Gastroesophageal sphincter (tissue), 4 donors: ENCODE data around the gene HOXA10. TPM values are rescaled to one million over a fixed set of nuclear protein-coding genes. Genes with fewer than 3 reads are reported as not detected.

Experiments
- ATAC-seq: fragments of 150-250 bp; one replicate; pipeline ENCODE4 v1.9.1; 2016; ENCODE audit warnings: mild to moderate bottlenecking, moderate library complexity
- H3K27ac ChIP-seq, 4 donors: fragments of 200-600 bp; sonication (generic) in 3 of 4; 1 replicate in 3 of 4; 2 replicates in 1 of 4; pipeline ENCODE4 v1.5.1; 2016 to 2019
- H3K27me3 ChIP-seq: fragments of 200-600 bp; sonication (generic); one replicate; pipeline ENCODE4 v1.5.1; 2019
- H3K36me3 ChIP-seq, 2 donors: fragments of 200-600 bp; sonication (generic); one replicate each; pipeline ENCODE4 v1.5.1; 2019; ENCODE audit warnings: control low read depth in 1 of 2
- H3K4me1 ChIP-seq, 3 donors: fragments of 200-600 bp; sonication (generic); 1 replicate in 2 of 3; 2 replicates in 1 of 3; pipeline ENCODE4 v1.5.1; 2016 to 2019; ENCODE audit warnings: control low read depth in 2 of 3
- H3K4me3 ChIP-seq, 2 donors: fragments of 200-600 bp; sonication (generic); one replicate each; pipeline ENCODE4 v1.5.1; 2019; ENCODE audit warnings: mild to moderate bottlenecking in 1 of 2, moderate library complexity in 1 of 2
- H3K9me3 ChIP-seq, 3 donors: fragments of 200-600 bp; sonication (generic); one replicate each; pipeline ENCODE4 v1.5.1; 2017 to 2019; ENCODE audit warnings: control low read depth in 2 of 3
- EP300 ChIP-seq: sonication (generic); formaldehyde crosslinking; IDR thresholded peaks from one replicate; pipeline ENCODE4 v1.6.1; 2017; ENCODE audit warnings: antibody characterized with exemption, mild to moderate bottlenecking
- POLR2A ChIP-seq, 2 donors: fragments of 450-650 bp; IDR thresholded peaks; one replicate each; pipeline ENCODE4 v1.6.1; 2017; ENCODE audit warnings: antibody characterized with exemption in 2 of 2, mild to moderate bottlenecking in 2 of 2, moderate library complexity in 1 of 2
- POLR2AphosphoS5 ChIP-seq: sonication (generic); formaldehyde crosslinking; IDR thresholded peaks from one replicate; pipeline ENCODE4 v1.6.1; 2017; ENCODE audit warnings: antibody characterized with exemption
- WGBS, 2 donors: methylation state at CpG; one replicate each; pipeline ENCODE4 v1.1.5; 2018; ENCODE audit warnings: low coverage in 1 of 2; 5-methylcytosine and 5-hydroxymethylcytosine counted together
- total RNA-seq, 4 donors: library from RNA; depleted of rRNA; stranded (reverse); fragments of >200 nt; gene quantifications; one replicate each; pipeline ENCODE4 v1.1.0, GENCODE V29; 2016
- TF ChIP-seq, protein P1 (sequence below), 4 experiments: fragments of 200-600 bp in 2 of 4; fragments of 450-650 bp in 2 of 4; sonication (generic) in 1 of 4; IDR thresholded peaks; one replicate each; pipeline ENCODE4 v1.5.1; 2017 to 2019; ENCODE audit warnings: antibody characterized with exemption in 4 of 4, mild to moderate bottlenecking in 2 of 4, moderate library complexity in 2 of 4

The HOXA10 gene
- total RNA-seq, 4 donors from 2014 or later = 0.67 TPM; not detected in 3

DNA sequence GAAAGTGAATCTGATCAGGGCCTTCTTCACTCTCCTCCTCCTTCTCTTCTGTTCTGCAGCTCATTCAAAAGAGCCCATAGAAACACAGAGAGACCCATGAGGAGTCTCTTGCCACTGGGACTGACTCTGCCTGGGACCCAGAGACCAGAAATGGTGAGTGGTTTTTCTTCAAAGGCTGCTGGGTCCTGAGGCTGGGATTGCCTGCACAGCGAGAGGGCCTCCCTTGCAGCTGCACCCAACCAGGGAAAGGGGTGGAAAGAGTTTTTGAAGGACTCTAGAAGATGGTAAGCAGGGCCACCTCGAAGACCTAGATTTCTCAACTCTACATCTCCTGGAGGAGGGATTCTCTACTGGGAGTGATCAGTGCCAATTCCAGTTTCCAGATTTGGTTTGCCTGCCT is 41.2 kb upstream of the HOXA10 start:
- Histone ChIP-seq H3K4me3 (no peak overlapping the region), H3K27me3 (peaks cover 99% of the 10 kb centered on the region), H3K36me3 (no peaks in the 10 kb centered on the region), H3K27ac (no peak overlapping the region), H3K9me3 (no peaks in the 10 kb centered on the region), H3K4me1 (peaks cover 0 to 28% (median 4%) of the 10 kb centered on the region in 3 donors)
- TF ChIP-seq, protein P1, sequence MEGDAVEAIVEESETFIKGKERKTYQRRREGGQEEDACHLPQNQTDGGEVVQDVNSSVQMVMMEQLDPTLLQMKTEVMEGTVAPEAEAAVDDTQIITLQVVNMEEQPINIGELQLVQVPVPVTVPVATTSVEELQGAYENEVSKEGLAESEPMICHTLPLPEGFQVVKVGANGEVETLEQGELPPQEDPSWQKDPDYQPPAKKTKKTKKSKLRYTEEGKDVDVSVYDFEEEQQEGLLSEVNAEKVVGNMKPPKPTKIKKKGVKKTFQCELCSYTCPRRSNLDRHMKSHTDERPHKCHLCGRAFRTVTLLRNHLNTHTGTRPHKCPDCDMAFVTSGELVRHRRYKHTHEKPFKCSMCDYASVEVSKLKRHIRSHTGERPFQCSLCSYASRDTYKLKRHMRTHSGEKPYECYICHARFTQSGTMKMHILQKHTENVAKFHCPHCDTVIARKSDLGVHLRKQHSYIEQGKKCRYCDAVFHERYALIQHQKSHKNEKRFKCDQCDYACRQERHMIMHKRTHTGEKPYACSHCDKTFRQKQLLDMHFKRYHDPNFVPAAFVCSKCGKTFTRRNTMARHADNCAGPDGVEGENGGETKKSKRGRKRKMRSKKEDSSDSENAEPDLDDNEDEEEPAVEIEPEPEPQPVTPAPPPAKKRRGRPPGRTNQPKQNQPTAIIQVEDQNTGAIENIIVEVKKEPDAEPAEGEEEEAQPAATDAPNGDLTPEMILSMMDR (IDR thresholded peaks at IDR 0.05) = no peak
- TF ChIP-seq POLR2AphosphoS5 (no peak), POLR2A (IDR thresholded peaks at IDR 0.05) (no peak), EP300 (no peak)
- WGBS, 2 donors = 100% methylated on average over 1 of the region's 2 CpGs; no CpG with 5 or more reads in 1 of the 2 donors
- ATAC-seq = no peak

DNA sequence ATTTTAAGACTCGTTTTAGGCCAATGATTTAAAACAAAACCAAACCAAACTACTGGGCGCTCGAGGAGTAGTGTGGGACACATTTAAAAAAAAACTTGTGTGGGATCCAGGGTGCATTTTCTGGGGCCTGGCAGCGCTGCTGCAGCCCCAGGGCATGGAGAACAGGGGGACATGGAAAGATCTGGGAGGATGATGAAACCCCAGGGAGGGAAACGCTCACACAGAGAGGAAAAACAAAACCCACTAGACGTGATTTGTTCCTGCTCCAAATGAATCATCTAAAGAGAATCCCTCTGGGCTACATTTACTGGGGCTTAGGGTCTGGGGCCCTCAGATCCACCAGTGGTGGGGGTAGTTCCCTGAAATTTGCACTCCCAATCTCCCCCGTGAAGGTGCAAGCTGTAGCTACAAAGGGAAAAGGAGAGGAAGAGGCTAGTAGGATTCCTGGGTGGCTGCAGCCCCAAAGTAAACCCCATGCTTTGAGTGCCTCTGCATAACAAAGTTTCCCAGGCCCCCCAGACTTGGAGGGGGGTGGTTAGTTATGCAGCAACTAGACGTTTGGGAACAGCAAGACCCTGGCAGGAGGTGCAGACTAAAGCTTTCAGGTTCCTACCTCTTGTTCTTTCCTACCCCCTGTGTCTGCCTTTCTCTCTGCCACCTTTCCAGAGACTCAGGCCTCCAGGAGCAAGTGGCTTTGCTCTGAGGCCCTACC is 40.3 kb upstream of the HOXA10 start:
- Histone ChIP-seq H3K27ac (no peak overlapping the region), H3K36me3 (no peaks in the 10 kb centered on the region), H3K9me3 (no peaks in the 10 kb centered on the region), H3K4me3 (no peak overlapping the region), H3K4me1 (peaks cover 0 to 27% (median 4%) of the 10 kb centered on the region in 3 donors), H3K27me3 (peaks cover 99% of the 10 kb centered on the region)
- no peak for TF ChIP-seq EP300
- no peak for TF ChIP-seq POLR2AphosphoS5
- TF ChIP-seq, protein P1 (IDR thresholded peaks at IDR 0.05) = no peak
- TF ChIP-seq POLR2A (IDR thresholded peaks at IDR 0.05) = no peak
- no peak for ATAC-seq
- WGBS, 2 donors = 58 to 80% methylated on average over 3 to 8 of the region's 8 CpGs

DNA sequence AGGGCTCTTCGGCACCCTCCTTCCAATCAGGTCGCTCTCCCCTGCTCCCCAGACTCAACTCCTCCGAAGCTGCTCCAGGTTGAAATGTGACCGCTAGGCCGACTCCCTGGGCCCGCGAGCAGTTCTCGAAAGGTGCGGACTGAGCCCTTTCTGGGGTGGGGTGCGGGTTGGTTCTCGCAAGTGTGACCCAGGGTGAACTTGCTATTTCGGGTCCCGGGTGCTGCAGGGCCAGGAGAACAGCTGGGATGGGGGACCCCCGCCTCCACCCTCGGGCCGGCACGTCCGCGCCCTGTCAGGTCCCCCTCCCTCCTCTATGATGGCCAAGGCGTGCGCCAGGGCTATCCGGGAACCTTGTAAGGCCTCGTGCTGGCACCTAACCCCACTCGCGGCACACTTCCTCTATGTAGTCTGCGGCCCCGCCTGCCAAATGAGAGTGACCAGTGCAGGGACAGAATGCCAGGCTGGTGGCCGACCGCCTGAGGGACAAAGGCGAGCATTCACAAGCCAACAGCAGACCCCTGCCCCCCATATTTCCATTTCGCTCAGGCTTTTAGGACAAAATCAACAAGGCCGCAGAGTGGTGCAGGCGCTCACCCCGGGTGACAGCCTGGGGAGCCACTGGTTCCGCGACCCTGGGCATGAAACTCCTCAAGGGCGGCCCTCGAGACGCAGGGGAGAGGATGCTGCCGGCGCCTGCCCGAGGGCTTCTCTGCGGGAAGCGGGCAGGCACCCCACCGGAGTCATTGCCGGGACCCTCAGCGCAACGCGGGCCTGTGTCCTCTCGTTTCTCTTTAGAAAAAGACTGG is 39.5 kb upstream of the HOXA10 start:
- Histone ChIP-seq H3K4me3 (peak overlapping the region in 1 of 2 donors; percentile 18), H3K4me1 (peaks cover 0 to 27% (median 4%) of the 10 kb centered on the region in 3 donors), H3K27ac (no peak overlapping the region), H3K9me3 (no peaks in the 10 kb centered on the region), H3K36me3 (no peaks in the 10 kb centered on the region), H3K27me3 (peaks cover 99% of the 10 kb centered on the region)
- no peak for ATAC-seq
- no peak for TF ChIP-seq POLR2A (IDR thresholded peaks at IDR 0.05)
- no peak for TF ChIP-seq EP300
- 27% methylated on average over 2 of the region's 50 CpGs; no CpG with 5 or more reads in 1 of the 2 donors for WGBS, 2 donors

DNA sequence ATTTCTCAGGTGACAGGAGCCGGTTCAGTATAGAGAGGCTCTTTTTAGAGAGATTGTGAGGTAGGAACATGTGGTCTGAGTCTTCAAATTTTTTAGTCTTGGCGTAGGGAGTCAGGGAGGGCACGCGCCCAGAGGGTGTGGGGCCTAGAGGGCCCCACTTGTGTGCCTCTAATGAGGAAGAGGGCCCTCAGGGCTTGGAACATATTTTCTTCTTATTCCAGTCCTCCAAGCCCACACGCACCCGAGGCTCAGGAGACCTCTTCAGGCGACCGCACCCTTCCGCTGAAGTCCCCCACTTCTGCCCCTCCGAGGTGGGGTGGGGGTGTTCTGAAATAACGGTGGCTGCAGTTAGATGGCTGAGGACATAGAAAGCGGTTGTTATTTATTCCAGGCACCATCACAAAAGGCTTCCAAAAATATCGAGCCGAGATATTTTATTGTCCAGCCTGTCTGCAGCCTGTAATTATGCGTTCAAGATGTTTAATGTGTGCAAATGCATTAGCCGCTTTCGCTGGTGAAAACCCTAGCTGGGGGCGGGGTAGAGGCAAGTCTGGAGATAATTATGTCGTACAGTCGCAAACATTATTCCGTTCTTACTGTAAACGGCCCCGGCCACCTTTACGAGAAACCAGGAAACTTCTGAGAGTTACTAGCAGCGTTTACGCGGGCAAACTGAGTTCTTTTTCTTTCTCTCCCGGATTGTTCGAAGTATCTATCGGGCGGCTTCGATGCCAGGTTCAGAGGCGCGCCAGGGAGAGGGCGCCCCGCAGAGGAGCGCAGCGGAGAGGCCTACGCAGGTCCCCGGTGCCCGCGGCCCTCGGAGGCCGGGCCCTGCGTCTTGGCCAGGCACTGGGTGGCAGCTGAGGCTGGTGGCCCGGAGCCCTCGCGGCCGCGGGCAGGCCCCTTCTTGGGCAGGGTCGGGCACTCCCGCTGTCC is 38.6 kb upstream of the HOXA10 start:
- Histone ChIP-seq H3K9me3 (no peaks in the 10 kb centered on the region), H3K4me3 (peak overlapping the region in 1 of 2 donors; percentile 18), H3K27me3 (peaks cover 100% of the 10 kb centered on the region), H3K36me3 (no peaks in the 10 kb centered on the region), H3K27ac (no peak overlapping the region), H3K4me1 (peaks cover 0 to 27% (median 4%) of the 10 kb centered on the region in 3 donors)
- TF ChIP-seq, protein P1 (IDR thresholded peaks at IDR 0.05) = no peak
- no peak for TF ChIP-seq EP300
- no peak for TF ChIP-seq POLR2AphosphoS5
- TF ChIP-seq POLR2A (IDR thresholded peaks at IDR 0.05) = no peak
- ATAC-seq = no peak
- 9 to 13% methylated on average over 16 to 25 of the region's 52 CpGs for whole genome bisulfite sequencing, 2 donors

DNA sequence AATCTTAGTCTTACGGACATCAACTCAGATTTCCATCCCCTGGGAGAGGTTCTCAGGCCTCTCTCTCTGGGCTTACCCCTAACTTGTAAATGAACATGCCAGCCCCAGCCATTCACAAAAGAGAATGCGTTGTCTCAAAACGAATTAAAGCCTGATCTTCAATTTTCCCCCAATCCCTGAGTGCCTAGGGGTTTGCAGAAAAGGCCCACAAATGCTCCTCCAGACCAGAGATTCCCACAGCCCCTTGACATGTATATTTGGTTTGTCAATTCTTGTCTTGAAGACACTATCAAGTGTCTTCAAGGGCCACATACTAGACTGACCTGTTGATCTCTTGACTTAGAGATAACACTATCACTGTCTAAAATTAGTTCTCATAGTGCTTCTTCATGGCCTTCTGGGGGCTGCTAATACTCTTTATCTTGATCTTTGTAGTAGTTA is 37.7 kb upstream of the HOXA10 start:
- TF ChIP-seq POLR2AphosphoS5 = peak; percentile 41
- no peak for TF ChIP-seq EP300
- TF ChIP-seq, protein P1 (IDR thresholded peaks at IDR 0.05) = no peak
- no peak for ATAC-seq
- H3K4me1 ChIP-seq = peaks cover 0 to 27% (median 4%) of the 10 kb centered on the region in 3 donors
- no peak overlapping the region for H3K4me3 ChIP-seq
- no peaks in the 10 kb centered on the region for H3K9me3 ChIP-seq
- H3K27ac ChIP-seq = no peak overlapping the region
- H3K36me3 ChIP-seq = no peaks in the 10 kb centered on the region
- 26% methylated on average over 3 of the region's 3 CpGs for WGBS, 2 donors
- H3K27me3 ChIP-seq = peaks cover 100% of the 10 kb centered on the region
